ENCODE results near the gene MINDY2. TPM values are rescaled to one million over a fixed set of nuclear protein-coding genes. Genes with fewer than 3 reads are reported as not detected.
A peak's percentile ranks its signal among the peaks of the same experiment; 100 is the strongest.

Gene MINDY2
- total and polyA plus RNA-seq, 2 experiments from 2014 or later = 36.3 to 47.9 TPM

DNA sequence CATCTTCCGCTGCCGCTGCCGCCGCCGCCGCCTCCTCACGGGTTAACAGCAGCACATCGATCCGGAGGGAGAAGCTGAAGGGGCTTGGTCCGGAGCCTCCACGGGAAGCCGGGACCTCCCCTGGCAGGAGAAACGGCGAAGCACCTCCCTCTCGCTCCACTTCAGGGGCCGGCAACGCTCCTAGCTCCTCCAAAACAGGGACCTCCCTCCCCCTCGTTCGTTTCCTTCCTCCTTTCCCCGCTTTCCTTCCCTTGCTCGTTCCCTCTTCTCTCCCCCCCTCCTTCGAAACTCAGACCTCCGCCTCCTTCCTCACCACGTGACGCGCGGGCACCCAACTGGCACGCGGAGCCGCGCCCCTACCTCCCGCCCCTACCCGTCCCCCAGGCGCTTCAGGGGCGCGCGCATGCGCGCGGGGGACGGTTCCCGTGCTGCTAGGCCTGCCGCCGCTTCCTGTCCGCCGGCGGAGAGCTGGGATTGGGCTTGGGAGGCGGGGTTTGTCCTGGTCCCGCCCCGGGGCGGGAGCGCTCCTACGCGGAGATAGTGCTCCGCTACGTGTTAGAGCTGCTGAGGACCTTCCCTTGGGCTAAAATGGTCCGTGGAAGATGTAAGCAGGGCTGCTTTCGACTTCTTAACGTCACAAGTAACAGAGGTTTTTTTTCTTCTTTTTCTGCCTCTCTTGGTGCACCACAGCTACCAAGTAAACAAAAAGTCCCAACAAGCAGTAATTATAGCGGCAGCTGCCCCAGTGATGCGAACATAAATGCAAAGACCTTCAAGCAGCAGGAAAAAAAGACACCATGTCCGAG is 21.4 kb upstream of the MINDY2 start, which contains the start of gene ADAM10:
Gene ADAM10 (minus strand): TSS at position 176 of the 806 bp plus-strand sequence. CDS start 173 bp downstream, at position 3.
- Mint-ChIP-seq H3K4me3 (peak within 1 kb of the TSS; percentile 98), H3K27ac (peak within 1 kb of the TSS; percentile 98), H3K9me3 (peaks cover 3% of the 10 kb centered on the region; the same call in 1 of the 3 replicates), H3K4me1 (peaks cover 28% of the 10 kb centered on the region), H3K36me3 (ENCODE audit: low read depth) (peaks cover 4% of the 10 kb centered on the region; the same call in 2 of the 3 replicates), H3K27me3 (ENCODE audit: insufficient read depth, low read depth, poor library complexity) (peaks cover 7% of the 10 kb centered on the region)
- Histone ChIP-seq H3K4me3 (peak within 1 kb of the TSS; percentile 89), H3K79me2 (replicated peaks; ENCODE audit: insufficient read depth) (peaks cover 40% of the 10 kb centered on the region), H3K27ac (ENCODE audit: low read depth) (peak within 1 kb of the TSS; percentile 99), H3K36me3 (ENCODE audit: insufficient read depth) (no peaks in the 10 kb centered on the region), H3K4me2 (peak within 1 kb of the TSS; percentile 84), H3K27me3 (ENCODE audit: insufficient read depth) (no peaks in the 10 kb centered on the region), H2AFZ (peak within 1 kb of the TSS; percentile 70), H3F3A (replicated peaks; ENCODE audit: low read depth) (0 out of 2 replicates have a peak, but pooled peaks cover 3% of the 10 kb centered on the region), H3K4me1 (ENCODE audit: insufficient read depth) (peaks cover 23% of the 10 kb centered on the region), H4K20me1 (replicated peaks; ENCODE audit: insufficient read depth) (peaks cover 24% of the 10 kb centered on the region), H3K9me2 (ENCODE audit: insufficient read depth) (no peaks in the 10 kb centered on the region)
- TF ChIP-seq JUNB (IDR thresholded peaks at IDR 0.05; ENCODE audit: unreplicated experiment) = no peak
- no peak for TF ChIP-seq ZNF331 (CRISPR knock-in tag; IDR thresholded peaks at IDR 0.05; ENCODE audit: low read depth)
- no peak for TF ChIP-seq EZH2 (IDR thresholded peaks at IDR 0.05; ENCODE audit: low read depth, unreplicated experiment)
- TF ChIP-seq, protein P1, sequence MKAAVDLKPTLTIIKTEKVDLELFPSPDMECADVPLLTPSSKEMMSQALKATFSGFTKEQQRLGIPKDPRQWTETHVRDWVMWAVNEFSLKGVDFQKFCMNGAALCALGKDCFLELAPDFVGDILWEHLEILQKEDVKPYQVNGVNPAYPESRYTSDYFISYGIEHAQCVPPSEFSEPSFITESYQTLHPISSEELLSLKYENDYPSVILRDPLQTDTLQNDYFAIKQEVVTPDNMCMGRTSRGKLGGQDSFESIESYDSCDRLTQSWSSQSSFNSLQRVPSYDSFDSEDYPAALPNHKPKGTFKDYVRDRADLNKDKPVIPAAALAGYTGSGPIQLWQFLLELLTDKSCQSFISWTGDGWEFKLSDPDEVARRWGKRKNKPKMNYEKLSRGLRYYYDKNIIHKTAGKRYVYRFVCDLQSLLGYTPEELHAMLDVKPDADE (IDR thresholded peaks at IDR 0.05) = peak; percentile 57; the same call in 1 of the 2 replicates
- no peak for TF ChIP-seq ZNF114 (CRISPR knock-in tag; IDR thresholded peaks at IDR 0.05)
- TF ChIP-seq, protein P2, sequence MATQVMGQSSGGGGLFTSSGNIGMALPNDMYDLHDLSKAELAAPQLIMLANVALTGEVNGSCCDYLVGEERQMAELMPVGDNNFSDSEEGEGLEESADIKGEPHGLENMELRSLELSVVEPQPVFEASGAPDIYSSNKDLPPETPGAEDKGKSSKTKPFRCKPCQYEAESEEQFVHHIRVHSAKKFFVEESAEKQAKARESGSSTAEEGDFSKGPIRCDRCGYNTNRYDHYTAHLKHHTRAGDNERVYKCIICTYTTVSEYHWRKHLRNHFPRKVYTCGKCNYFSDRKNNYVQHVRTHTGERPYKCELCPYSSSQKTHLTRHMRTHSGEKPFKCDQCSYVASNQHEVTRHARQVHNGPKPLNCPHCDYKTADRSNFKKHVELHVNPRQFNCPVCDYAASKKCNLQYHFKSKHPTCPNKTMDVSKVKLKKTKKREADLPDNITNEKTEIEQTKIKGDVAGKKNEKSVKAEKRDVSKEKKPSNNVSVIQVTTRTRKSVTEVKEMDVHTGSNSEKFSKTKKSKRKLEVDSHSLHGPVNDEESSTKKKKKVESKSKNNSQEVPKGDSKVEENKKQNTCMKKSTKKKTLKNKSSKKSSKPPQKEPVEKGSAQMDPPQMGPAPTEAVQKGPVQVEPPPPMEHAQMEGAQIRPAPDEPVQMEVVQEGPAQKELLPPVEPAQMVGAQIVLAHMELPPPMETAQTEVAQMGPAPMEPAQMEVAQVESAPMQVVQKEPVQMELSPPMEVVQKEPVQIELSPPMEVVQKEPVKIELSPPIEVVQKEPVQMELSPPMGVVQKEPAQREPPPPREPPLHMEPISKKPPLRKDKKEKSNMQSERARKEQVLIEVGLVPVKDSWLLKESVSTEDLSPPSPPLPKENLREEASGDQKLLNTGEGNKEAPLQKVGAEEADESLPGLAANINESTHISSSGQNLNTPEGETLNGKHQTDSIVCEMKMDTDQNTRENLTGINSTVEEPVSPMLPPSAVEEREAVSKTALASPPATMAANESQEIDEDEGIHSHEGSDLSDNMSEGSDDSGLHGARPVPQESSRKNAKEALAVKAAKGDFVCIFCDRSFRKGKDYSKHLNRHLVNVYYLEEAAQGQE (IDR thresholded peaks at IDR 0.05; ENCODE audit: unreplicated experiment) = no peak
- TF ChIP-seq NANOG (IDR thresholded peaks at IDR 0.05; ENCODE audit: borderline replicate concordance) = no peak
- TF ChIP-seq, protein P3, sequence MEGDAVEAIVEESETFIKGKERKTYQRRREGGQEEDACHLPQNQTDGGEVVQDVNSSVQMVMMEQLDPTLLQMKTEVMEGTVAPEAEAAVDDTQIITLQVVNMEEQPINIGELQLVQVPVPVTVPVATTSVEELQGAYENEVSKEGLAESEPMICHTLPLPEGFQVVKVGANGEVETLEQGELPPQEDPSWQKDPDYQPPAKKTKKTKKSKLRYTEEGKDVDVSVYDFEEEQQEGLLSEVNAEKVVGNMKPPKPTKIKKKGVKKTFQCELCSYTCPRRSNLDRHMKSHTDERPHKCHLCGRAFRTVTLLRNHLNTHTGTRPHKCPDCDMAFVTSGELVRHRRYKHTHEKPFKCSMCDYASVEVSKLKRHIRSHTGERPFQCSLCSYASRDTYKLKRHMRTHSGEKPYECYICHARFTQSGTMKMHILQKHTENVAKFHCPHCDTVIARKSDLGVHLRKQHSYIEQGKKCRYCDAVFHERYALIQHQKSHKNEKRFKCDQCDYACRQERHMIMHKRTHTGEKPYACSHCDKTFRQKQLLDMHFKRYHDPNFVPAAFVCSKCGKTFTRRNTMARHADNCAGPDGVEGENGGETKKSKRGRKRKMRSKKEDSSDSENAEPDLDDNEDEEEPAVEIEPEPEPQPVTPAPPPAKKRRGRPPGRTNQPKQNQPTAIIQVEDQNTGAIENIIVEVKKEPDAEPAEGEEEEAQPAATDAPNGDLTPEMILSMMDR (conservative IDR thresholded peaks at IDR 0.05; ENCODE audit: low read depth in 2 of 2) = no peak
- no peak for TF ChIP-seq STAT1 (IDR thresholded peaks at IDR 0.05; ENCODE audit: unreplicated experiment)
- peak; percentile 97 for TF ChIP-seq POLR2AphosphoS5 (IDR thresholded peaks at IDR 0.05; ENCODE audit: low read depth)
- TF ChIP-seq, protein P4, sequence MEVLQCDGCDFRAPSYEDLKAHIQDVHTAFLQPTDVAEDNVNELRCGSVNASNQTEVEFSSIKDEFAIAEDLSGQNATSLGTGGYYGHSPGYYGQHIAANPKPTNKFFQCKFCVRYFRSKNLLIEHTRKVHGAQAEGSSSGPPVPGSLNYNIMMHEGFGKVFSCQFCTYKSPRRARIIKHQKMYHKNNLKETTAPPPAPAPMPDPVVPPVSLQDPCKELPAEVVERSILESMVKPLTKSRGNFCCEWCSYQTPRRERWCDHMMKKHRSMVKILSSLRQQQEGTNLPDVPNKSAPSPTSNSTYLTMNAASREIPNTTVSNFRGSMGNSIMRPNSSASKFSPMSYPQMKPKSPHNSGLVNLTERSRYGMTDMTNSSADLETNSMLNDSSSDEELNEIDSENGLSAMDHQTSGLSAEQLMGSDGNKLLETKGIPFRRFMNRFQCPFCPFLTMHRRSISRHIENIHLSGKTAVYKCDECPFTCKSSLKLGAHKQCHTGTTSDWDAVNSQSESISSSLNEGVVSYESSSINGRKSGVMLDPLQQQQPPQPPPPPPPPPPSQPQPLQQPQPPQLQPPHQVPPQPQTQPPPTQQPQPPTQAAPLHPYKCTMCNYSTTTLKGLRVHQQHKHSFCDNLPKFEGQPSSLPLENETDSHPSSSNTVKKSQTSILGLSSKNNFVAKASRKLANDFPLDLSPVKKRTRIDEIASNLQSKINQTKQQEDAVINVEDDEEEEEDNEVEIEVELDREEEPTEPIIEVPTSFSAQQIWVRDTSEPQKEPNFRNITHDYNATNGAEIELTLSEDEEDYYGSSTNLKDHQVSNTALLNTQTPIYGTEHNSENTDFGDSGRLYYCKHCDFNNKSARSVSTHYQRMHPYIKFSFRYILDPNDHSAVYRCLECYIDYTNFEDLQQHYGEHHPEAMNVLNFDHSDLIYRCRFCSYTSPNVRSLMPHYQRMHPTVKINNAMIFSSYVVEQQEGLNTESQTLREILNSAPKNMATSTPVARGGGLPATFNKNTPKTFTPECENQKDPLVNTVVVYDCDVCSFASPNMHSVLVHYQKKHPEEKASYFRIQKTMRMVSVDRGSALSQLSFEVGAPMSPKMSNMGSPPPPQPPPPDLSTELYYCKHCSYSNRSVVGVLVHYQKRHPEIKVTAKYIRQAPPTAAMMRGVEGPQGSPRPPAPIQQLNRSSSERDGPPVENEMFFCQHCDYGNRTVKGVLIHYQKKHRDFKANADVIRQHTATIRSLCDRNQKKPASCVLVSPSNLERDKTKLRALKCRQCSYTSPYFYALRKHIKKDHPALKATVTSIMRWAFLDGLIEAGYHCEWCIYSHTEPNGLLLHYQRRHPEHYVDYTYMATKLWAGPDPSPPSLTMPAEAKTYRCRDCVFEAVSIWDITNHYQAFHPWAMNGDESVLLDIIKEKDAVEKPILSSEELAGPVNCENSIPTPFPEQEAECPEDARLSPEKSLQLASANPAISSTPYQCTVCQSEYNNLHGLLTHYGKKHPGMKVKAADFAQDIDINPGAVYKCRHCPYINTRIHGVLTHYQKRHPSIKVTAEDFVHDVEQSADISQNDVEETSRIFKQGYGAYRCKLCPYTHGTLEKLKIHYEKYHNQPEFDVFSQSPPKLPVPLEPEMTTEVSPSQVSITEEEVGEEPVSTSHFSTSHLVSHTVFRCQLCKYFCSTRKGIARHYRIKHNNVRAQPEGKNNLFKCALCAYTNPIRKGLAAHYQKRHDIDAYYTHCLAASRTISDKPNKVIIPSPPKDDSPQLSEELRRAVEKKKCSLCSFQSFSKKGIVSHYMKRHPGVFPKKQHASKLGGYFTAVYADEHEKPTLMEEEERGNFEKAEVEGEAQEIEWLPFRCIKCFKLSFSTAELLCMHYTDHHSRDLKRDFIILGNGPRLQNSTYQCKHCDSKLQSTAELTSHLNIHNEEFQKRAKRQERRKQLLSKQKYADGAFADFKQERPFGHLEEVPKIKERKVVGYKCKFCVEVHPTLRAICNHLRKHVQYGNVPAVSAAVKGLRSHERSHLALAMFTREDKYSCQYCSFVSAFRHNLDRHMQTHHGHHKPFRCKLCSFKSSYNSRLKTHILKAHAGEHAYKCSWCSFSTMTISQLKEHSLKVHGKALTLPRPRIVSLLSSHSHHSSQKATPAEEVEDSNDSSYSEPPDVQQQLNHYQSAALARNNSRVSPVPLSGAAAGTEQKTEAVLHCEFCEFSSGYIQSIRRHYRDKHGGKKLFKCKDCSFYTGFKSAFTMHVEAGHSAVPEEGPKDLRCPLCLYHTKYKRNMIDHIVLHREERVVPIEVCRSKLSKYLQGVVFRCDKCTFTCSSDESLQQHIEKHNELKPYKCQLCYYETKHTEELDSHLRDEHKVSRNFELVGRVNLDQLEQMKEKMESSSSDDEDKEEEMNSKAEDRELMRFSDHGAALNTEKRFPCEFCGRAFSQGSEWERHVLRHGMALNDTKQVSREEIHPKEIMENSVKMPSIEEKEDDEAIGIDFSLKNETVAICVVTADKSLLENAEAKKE (CRISPR knock-in tag; IDR thresholded peaks at IDR 0.05) = no peak
- TF ChIP-seq CREB1 (CRISPR knock-in tag; IDR thresholded peaks at IDR 0.05; ENCODE audit: low read depth) = peak; percentile 50; the same call in 1 of the 2 replicates
- TF ChIP-seq EZH2phosphoT487 (IDR thresholded peaks at IDR 0.05; ENCODE audit: unreplicated experiment) = no peak
- peak; percentile 91 for ATAC-seq
- peak; percentile 97 for DNase-seq (ENCODE audit: low spot score)
